GM06990 (cell line): ENCODE measurements around the gene ERICH6.
A peak's percentile ranks its signal among the peaks of the same experiment; 100 is the strongest.

ENCODE experiments used
- DNase-seq: peaks from one replicate; pipeline ENCODE4 v3.0.0-alpha.2; 2011; ENCODE audit not compliant: insufficient read length; ENCODE audit errors: extremely low read depth
- H3K27me3 ChIP-seq: replicated peaks from 2 replicates; pipeline ENCODE4 v1.6.0; 2011; ENCODE audit warnings: low read length; ENCODE audit not compliant: control insufficient read depth, insufficient read depth
- H3K36me3 ChIP-seq: 2 replicates; pipeline ENCODE4 v1.5.1; 2011; ENCODE audit warnings: low read length; ENCODE audit not compliant: control insufficient read depth, insufficient read depth
- H3K4me3 ChIP-seq: replicated peaks from 2 replicates; pipeline ENCODE4 v1.5.1; 2011; ENCODE audit warnings: low read depth, mild to moderate bottlenecking, control low read depth, low read length
- TF ChIP-seq, protein P1 (sequence below): IDR thresholded peaks from 2 replicates; pipeline ENCODE4 v1.5.1; 2011; ENCODE audit warnings: low read length, control low read depth, mild to moderate bottlenecking, inconsistent platforms; ENCODE audit not compliant: insufficient read depth, poor library complexity, severe bottlenecking

The ERICH6 gene

DNA sequence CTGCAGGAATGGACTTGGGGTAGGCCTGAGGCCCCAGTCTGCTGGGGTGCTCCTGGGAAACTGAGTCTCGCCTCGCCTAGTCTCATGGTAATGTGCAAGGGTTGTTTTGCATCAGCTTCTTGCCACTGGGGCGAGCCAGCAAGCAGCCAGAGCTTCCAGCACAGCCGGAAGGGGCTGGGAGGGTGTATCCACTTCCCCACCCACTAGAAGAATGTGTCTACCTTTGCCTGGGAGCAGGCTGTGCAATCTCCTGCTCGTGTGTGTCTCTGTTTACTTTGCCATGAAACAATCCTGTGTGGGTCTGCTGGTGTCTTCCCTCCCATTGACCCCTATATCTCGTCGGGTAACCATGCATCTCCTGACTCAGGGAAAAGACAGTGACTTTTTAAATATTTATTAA is 21.8 kb upstream of the ERICH6 start:
- no peaks in the 10 kb centered on the region for H3K36me3 ChIP-seq
- H3K4me3 ChIP-seq: no peak overlapping the region
- H3K27me3 ChIP-seq: no peaks in the 10 kb centered on the region
- TF ChIP-seq, protein P1, sequence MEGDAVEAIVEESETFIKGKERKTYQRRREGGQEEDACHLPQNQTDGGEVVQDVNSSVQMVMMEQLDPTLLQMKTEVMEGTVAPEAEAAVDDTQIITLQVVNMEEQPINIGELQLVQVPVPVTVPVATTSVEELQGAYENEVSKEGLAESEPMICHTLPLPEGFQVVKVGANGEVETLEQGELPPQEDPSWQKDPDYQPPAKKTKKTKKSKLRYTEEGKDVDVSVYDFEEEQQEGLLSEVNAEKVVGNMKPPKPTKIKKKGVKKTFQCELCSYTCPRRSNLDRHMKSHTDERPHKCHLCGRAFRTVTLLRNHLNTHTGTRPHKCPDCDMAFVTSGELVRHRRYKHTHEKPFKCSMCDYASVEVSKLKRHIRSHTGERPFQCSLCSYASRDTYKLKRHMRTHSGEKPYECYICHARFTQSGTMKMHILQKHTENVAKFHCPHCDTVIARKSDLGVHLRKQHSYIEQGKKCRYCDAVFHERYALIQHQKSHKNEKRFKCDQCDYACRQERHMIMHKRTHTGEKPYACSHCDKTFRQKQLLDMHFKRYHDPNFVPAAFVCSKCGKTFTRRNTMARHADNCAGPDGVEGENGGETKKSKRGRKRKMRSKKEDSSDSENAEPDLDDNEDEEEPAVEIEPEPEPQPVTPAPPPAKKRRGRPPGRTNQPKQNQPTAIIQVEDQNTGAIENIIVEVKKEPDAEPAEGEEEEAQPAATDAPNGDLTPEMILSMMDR: no peak
- no peak for DNase-seq

DNA sequence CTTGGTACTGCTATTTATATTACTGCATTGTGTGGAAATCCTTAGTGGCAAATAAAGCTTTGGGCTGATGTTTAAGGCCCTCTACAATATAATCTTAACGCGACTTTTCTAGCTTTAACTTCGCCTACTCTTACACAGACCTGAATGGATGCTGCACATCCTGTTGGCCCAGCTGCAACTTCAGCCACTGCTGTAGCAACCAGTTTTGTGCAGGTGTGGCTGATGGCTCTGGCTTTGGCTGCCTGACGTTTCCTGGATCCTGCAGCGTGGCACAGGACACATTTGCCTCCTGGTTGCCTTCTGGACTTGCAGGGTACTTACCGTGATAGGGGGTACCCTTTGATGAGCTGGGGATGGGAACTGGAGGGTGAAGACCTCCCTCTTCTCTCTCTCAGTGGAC is 20.2 kb upstream of the ERICH6 start:
- H3K4me3 ChIP-seq: no peak overlapping the region
- TF ChIP-seq, protein P1: no peak
- H3K27me3 ChIP-seq: no peaks in the 10 kb centered on the region
- no peaks in the 10 kb centered on the region for H3K36me3 ChIP-seq
- DNase-seq: no peak

DNA sequence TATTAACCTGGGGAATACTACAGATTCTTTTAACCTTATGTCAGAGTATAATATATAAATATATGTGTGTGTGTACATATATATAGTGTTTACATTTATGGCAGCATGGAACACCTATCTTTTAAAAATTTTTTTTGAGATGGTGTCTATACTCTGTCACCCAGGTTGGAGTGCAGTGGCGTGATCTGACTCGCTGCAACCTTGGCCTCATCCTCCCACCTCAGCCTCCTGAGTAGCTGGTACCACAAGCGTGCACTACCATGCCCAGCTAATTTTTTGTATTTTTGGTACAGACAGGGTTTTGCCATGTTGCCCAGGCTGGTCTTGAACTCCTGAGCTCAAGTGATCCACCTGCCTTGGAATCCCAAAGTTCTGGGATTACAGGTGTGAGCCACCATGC is 18.5 kb upstream of the ERICH6 start:
- TF ChIP-seq, protein P1: no peak
- no peak overlapping the region for H3K4me3 ChIP-seq
- no peaks in the 10 kb centered on the region for H3K27me3 ChIP-seq
- H3K36me3 ChIP-seq: no peaks in the 10 kb centered on the region
- DNase-seq: no peak

DNA sequence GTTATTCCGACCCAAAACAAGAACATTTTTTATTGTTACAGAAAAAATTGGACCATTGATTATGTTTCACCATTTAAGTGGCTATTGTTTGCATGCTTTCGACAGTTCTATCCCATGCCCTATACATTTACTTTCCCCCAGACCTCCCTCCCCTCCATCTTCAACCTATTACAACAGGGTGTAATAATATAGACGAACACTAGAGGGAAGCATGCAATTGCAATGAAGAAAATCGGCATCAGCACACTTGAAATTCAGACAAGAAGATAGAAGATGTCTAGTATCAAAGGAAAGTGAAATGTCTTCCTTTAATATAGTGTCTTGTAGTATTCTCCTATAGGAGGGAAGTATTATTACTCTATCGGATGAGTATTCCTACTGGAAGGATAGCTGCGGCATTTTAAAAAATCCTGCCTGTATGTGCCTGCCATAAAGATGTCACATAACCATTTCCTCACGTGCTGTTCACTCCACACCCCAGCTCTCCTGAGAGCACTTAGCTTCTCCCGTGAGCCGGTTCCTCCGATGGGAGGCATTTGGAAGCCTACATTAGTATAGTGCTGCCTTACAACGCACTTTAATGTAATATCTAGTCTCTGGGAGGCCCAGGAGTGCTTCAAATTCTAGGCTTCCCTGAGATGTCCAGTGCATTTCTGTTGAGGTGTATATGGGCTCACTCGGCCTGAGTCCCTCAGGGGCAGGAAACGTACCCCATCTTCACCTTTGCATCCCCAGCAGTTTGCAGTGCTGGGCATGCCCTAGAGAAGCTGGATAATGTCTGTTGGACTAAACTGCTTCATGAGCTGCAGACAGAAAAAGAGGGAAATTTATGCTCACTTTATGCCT is 17.8 kb upstream of the ERICH6 start:
- Histone ChIP-seq H3K4me3 (no peak overlapping the region), H3K27me3 (no peaks in the 10 kb centered on the region), H3K36me3 (no peaks in the 10 kb centered on the region)
- TF ChIP-seq, protein P1: peak; percentile 66
- no peak for DNase-seq

DNA sequence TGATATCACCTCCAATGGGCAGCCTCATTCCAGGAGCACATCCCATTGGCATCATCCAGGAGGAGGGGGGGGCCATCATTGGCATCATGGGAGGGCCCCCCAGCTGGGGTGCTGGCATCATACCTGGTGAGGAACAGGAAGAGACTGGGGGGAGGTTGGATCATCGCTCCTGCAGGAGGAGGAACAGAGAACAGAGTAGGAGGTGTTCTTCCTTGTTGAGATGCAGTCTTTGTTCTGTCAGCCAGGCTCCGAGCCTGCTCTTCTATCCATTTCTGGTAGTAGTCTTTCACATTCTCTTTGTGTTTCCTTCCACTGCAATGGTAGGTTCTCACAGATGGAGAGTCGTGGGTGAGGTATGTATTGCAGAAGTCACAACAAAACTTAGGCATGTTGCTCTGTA is 16.7 kb upstream of the ERICH6 start:
- TF ChIP-seq, protein P1: no peak
- Histone ChIP-seq H3K36me3 (no peaks in the 10 kb centered on the region), H3K4me3 (no peak overlapping the region), H3K27me3 (no peaks in the 10 kb centered on the region)
- DNase-seq: no peak
